HL-60 (cell line): ENCODE data around the gene EFNA2.
A peak's percentile ranks its signal among the peaks of the same experiment; 100 is the strongest.

Source experiments
- DNase-seq, 2 experiments: peaks; one replicate each; pipeline ENCODE4 v3.0.0-alpha.2; 2010 to 2020; ENCODE audit warnings: low read depth in 1 of 2, low spot score in 1 of 2
- H3K27ac ChIP-seq: fragments of 250-450 bp; sonication (Bioruptor Pico); replicated peaks from 2 replicates; pipeline ENCODE4 v1.5.1; 2020; ENCODE audit warnings: mild to moderate bottlenecking, moderate library complexity
- H3K27me3 ChIP-seq: fragments of 250-450 bp; sonication (Bioruptor Pico); 2 replicates; pipeline ENCODE4 v1.5.1; 2021; ENCODE audit warnings: mild to moderate bottlenecking, moderate library complexity; ENCODE audit not compliant: insufficient read depth, poor library complexity, severe bottlenecking
- H3K4me3 ChIP-seq: replicated peaks from 2 replicates; pipeline ENCODE4 v1.5.1; 2011; ENCODE audit warnings: mild to moderate bottlenecking, control low read depth, low read length; ENCODE audit not compliant: insufficient read depth
- GABPA ChIP-seq: IDR thresholded peaks from 2 replicates; pipeline ENCODE4 v1.6.1; 2012; ENCODE audit warnings: low read depth
- POLR2AphosphoS5 ChIP-seq: IDR thresholded peaks from 2 replicates; pipeline ENCODE4 v1.6.1; 2012; ENCODE audit warnings: low read depth
- REST ChIP-seq: IDR thresholded peaks from 2 replicates; pipeline ENCODE4 v1.6.1; 2012; ENCODE audit warnings: low read depth; ENCODE audit not compliant: insufficient replicate concordance
- SPI1 ChIP-seq: IDR thresholded peaks from 2 replicates; pipeline ENCODE4 v1.6.1; 2012; ENCODE audit warnings: low read depth, mild to moderate bottlenecking, borderline replicate concordance
- TF ChIP-seq, protein P1 (sequence below): IDR thresholded peaks from one replicate; pipeline ENCODE4 v1.5.1; 2011; ENCODE audit warnings: low read length, control low read depth, inconsistent platforms; ENCODE audit not compliant: insufficient read depth

Gene EFNA2

DNA sequence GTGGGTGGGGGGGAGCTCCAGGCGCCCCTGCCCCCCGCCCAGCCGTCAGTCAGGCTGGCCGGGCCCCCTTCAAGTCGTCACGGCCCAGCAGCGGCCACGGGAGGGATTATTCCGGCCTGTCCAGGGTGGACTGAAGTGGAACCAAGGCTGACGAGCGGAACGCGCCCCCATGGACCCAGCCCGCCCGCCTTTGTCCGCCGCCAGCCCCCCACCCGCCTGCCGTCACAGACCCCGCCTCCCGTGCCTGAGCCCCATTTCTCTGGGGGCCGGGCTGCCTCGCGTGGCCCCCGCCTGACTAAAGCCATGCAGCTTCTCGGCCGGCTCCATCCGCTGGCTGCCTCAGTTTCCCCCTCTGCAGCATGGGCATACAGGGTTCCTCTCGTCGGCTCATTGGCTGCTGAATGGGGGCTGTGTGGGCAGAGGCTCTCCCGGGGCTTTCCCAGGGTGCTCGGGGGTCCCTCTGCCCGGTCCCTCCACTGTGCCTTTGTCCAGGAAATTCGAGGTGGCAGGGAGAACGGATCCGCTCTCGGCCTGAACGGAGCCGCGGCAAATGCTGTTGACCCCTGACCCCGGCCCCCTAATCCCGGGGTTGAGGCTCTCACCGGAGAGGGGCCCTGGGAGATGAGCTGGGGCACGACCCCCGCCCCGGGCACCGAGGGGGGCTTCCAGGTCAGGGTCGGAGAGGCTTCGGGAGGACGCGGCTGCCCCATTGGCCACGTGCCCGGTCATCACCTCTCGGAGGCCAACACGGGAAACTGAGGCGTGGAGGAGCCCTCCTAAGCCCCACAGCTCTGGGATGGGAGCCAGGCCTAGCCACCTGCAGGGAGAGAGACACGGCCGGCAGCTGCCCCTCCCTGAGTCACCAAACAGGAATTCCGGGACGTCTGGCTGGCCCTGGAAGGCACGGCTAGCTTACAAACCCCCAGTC lies 27.4 kb downstream of the EFNA2 start:
- TF ChIP-seq SPI1: no peak
- TF ChIP-seq REST: no peak
- no peak for TF ChIP-seq POLR2AphosphoS5
- TF ChIP-seq, protein P1, sequence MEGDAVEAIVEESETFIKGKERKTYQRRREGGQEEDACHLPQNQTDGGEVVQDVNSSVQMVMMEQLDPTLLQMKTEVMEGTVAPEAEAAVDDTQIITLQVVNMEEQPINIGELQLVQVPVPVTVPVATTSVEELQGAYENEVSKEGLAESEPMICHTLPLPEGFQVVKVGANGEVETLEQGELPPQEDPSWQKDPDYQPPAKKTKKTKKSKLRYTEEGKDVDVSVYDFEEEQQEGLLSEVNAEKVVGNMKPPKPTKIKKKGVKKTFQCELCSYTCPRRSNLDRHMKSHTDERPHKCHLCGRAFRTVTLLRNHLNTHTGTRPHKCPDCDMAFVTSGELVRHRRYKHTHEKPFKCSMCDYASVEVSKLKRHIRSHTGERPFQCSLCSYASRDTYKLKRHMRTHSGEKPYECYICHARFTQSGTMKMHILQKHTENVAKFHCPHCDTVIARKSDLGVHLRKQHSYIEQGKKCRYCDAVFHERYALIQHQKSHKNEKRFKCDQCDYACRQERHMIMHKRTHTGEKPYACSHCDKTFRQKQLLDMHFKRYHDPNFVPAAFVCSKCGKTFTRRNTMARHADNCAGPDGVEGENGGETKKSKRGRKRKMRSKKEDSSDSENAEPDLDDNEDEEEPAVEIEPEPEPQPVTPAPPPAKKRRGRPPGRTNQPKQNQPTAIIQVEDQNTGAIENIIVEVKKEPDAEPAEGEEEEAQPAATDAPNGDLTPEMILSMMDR: no peak
- TF ChIP-seq GABPA: no peak
- DNase-seq: no peak
- Histone ChIP-seq H3K27me3 (peaks cover 17% of the 10 kb centered on the region), H3K27ac (no peak overlapping the region), H3K4me3 (no peak overlapping the region)

GRCh38 chr19:1313695-1314613 lies 28.3 kb downstream of the EFNA2 start:
- Histone ChIP-seq H3K27ac (no peak overlapping the region), H3K27me3 (peaks cover 21% of the 10 kb centered on the region), H3K4me3 (no peak overlapping the region)
- TF ChIP-seq, protein P1: no peak
- TF ChIP-seq POLR2AphosphoS5 (no peak), REST (no peak), SPI1 (no peak), GABPA (no peak)
- no peak for DNase-seq

DNA sequence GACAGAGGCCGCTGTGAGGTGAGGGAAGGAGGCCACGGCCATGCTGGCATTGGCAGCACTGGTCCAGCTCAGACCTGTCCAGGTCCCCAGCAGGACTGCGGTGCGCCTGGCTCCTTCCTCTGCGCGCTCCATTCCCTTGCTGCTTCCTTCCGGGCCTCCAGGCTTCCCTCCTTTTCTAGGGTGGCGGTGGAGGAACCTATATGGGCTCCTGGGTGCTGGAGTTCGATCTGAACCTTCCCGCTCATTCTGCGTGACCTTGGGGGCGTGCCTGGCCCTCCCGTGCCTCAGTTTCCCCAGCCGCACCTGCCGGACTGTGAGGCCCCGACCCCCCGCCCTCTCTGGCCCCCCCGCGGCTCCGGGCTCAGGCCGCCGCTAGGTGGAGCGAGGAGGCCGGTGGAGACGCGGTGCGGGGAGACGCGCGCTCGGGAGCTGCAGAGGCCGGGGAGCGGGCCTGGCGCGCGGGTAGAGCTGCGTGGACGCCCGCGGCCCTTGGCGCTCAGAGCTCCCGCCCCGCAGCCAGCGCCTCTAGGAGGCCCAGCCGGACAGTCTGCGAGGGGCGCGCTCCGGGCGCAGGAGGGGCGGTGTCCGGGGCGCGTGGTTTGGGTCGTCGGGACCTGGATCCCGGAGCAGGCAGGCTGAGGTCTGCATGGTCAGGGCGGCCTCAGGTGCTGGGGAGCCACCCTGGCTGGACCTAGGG lies 29.9 kb downstream of the EFNA2 start:
- Histone ChIP-seq H3K4me3 (peak overlapping the region; percentile 22; the same call in 1 of the 2 replicates), H3K27me3 (peaks cover 16% of the 10 kb centered on the region), H3K27ac (no peak overlapping the region)
- DNase-seq: peak; percentile 28 to 54
- TF ChIP-seq REST: no peak
- TF ChIP-seq GABPA: no peak
